Suprapubic skin (tissue), 4 donors: ENCODE results near the gene MDFI. TPM values are rescaled to one million over a fixed set of nuclear protein-coding genes. Genes with fewer than 3 reads are reported as not detected.

ENCODE experiments used
- DNase-seq, 2 donors: peaks; one replicate each; pipeline ENCODE4 v3.0.0-alpha.2; 2019; ENCODE audit warnings: low spot score in 2 of 2
- H3K27ac ChIP-seq: fragments of 200-600 bp; sonication (generic); one replicate; pipeline ENCODE4 v1.5.1; 2019
- H3K27me3 ChIP-seq: fragments of 200-600 bp; sonication (generic); one replicate; pipeline ENCODE4 v1.5.1; 2019
- H3K36me3 ChIP-seq: fragments of 200-600 bp; sonication (generic); one replicate; pipeline ENCODE4 v1.5.1; 2019
- H3K4me1 ChIP-seq: fragments of 200-600 bp; sonication (generic); one replicate; pipeline ENCODE4 v1.5.1; 2019
- H3K4me3 ChIP-seq: fragments of 200-600 bp; sonication (generic); one replicate; pipeline ENCODE4 v1.5.1; 2019; ENCODE audit warnings: mild to moderate bottlenecking
- H3K9me3 ChIP-seq: fragments of 200-600 bp; sonication (generic); one replicate; pipeline ENCODE4 v1.5.1; 2019
- EP300 ChIP-seq: sonication (generic); formaldehyde crosslinking; IDR thresholded peaks from one replicate; pipeline ENCODE4 v1.6.1; 2017; ENCODE audit warnings: antibody characterized with exemption
- POLR2A ChIP-seq, 2 donors: fragments of 450-650 bp; IDR thresholded peaks; one replicate each; pipeline ENCODE4 v1.6.1; 2017; ENCODE audit warnings: antibody characterized with exemption in 2 of 2, mild to moderate bottlenecking in 2 of 2, moderate library complexity in 2 of 2
- POLR2AphosphoS5 ChIP-seq, 3 donors: sonication (generic); formaldehyde crosslinking; IDR thresholded peaks; one replicate each; pipeline ENCODE4 v1.6.1; 2017; ENCODE audit warnings: antibody characterized with exemption in 3 of 3
- WGBS: methylation state at CpG from one replicate; pipeline ENCODE4 v1.1.5; 2018; 5-methylcytosine and 5-hydroxymethylcytosine counted together
- total RNA-seq, 4 donors: library from RNA; depleted of rRNA; stranded (reverse); fragments of >200 nt; gene quantifications; one replicate each; pipeline ENCODE4 v1.1.0, GENCODE V29; 2016
- TF ChIP-seq, protein P1 (sequence below), 2 donors: fragments of 200-600 bp in 1 of 2; fragments of 450-650 bp in 1 of 2; sonication (generic) in 1 of 2; IDR thresholded peaks; one replicate each; pipeline ENCODE4 v1.5.1; 2016 to 2019; ENCODE audit warnings: antibody characterized with exemption in 2 of 2, mild to moderate bottlenecking in 1 of 2, moderate library complexity in 1 of 2

Gene MDFI
- total RNA-seq, 4 donors from 2014 or later, result 21.7 to 51.8 (median 31.4) TPM

DNA sequence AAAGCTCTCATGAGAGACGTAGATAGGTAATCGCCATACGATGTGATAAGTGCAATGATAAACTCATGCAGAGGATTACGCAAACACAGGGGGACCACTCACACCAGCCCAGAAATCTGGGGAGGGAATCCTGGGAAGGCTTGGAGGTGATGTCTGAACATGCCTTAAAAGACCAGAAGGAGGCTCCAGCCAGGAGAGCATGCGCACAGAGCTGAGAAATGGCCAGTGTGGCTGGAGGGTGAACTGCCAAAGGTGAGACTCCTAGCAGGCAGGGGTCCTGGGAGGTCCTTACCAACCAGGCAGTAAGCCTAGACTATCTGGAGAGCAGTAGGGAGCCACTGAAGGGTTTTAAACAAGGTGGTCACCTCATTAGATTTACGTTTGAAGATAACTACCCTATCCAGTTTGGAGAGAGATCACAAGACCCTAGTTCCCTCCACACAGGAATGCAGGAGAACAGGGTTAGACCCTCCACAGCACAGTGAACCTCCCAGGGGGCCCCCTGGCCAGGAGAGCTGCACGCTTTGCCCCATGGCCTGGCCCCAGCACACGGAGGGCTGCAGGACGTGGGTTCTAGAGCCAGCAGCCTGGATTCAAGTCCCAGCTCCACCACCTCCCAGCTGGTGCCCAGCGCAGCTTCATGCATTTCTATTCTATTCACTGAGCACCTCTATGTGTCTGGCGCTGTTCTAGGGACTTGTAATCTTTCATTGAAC is 13.1 kb downstream of the MDFI start:
- WGBS, result 76% methylated on average over 9 of the region's 11 CpGs

DNA sequence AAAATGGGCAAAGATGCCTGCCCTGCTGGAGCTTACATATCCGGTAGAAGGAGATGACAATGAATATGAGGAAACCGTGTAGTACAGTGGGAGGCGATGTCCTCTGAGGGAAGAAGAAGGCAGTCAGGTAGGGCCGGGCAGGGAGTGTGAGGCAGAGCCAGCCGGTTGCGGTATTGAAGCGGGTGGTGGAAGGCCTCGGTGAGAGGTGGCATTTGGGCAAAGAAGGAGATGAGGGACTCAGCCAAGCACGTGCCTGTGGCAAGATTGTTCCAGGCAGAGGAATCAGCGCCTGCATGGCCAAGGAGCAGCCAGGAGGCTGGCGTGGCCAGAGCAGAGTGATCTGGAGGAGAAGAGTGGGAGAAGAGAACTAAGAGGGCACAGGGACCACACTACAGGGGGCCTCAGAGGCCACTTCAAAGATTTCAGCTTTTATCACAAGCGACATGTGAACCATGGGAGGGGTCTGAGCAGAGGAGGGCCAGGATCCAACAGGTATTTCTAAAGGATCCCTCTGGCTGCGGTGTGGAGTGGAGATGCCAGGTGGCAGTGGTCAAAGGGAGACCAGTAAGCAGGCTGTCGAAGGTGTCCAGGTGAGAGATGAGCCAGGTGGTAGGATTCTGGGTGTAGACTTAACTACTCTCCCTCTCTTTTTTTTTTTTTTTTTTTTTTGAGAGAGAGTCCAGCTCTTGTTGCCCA is 13.8 kb downstream of the MDFI start:
- H3K36me3 ChIP-seq, result peaks cover 3% of the 10 kb centered on the region
- 78% methylated on average over 14 of the region's 14 CpGs for WGBS
- DNase-seq, result no peak

More for the DNA sequence above, 13.1 kb downstream of the MDFI start:
- DNase-seq, result no peak
- no peak overlapping the region for H3K27ac ChIP-seq
- H3K4me1 ChIP-seq, result no peaks in the 10 kb centered on the region
- no peak overlapping the region for H3K4me3 ChIP-seq
- peaks cover 3% of the 10 kb centered on the region for H3K36me3 ChIP-seq
- H3K9me3 ChIP-seq, result no peaks in the 10 kb centered on the region
- TF ChIP-seq POLR2A (IDR thresholded peaks at IDR 0.05) (no peak), POLR2AphosphoS5 (IDR thresholded peaks at IDR 0.05) (no peak), EP300 (no peak)
- TF ChIP-seq, protein P1, sequence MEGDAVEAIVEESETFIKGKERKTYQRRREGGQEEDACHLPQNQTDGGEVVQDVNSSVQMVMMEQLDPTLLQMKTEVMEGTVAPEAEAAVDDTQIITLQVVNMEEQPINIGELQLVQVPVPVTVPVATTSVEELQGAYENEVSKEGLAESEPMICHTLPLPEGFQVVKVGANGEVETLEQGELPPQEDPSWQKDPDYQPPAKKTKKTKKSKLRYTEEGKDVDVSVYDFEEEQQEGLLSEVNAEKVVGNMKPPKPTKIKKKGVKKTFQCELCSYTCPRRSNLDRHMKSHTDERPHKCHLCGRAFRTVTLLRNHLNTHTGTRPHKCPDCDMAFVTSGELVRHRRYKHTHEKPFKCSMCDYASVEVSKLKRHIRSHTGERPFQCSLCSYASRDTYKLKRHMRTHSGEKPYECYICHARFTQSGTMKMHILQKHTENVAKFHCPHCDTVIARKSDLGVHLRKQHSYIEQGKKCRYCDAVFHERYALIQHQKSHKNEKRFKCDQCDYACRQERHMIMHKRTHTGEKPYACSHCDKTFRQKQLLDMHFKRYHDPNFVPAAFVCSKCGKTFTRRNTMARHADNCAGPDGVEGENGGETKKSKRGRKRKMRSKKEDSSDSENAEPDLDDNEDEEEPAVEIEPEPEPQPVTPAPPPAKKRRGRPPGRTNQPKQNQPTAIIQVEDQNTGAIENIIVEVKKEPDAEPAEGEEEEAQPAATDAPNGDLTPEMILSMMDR (IDR thresholded peaks at IDR 0.05), result no peak
- H3K27me3 ChIP-seq, result peaks cover 6% of the 10 kb centered on the region

GRCh38 chr6:41652866-41653652 is 14.8 kb downstream of the MDFI start:
- H3K4me3 ChIP-seq, result no peak overlapping the region
- no peak for DNase-seq
- no peaks in the 10 kb centered on the region for H3K9me3 ChIP-seq
- TF ChIP-seq POLR2A (IDR thresholded peaks at IDR 0.05) (no peak), EP300 (no peak), POLR2AphosphoS5 (IDR thresholded peaks at IDR 0.05) (no peak)
- TF ChIP-seq, protein P1 (IDR thresholded peaks at IDR 0.05), result no peak
- H3K4me1 ChIP-seq, result no peaks in the 10 kb centered on the region
- H3K36me3 ChIP-seq, result peaks cover 3% of the 10 kb centered on the region
- H3K27ac ChIP-seq, result no peak overlapping the region
- 91% methylated on average over 20 of the region's 32 CpGs for WGBS
- peaks cover 6% of the 10 kb centered on the region for H3K27me3 ChIP-seq

More for the DNA sequence above, 13.8 kb downstream of the MDFI start:
- no peak for TF ChIP-seq POLR2AphosphoS5 (IDR thresholded peaks at IDR 0.05)
- no peak for TF ChIP-seq POLR2A (IDR thresholded peaks at IDR 0.05)
- TF ChIP-seq, protein P1 (IDR thresholded peaks at IDR 0.05), result no peak
- no peak for TF ChIP-seq EP300
- Histone ChIP-seq H3K27ac (no peak overlapping the region), H3K9me3 (no peaks in the 10 kb centered on the region), H3K27me3 (peaks cover 6% of the 10 kb centered on the region), H3K4me1 (no peaks in the 10 kb centered on the region), H3K4me3 (no peak overlapping the region)

- no peaks in the 10 kb centered on the region for H3K4me1 ChIP-seq
Measured at GRCh38 chr6:41653691-41654090, 15.4 kb downstream of the MDFI start.

More at GRCh38 chr6:41653691-41654090, 15.4 kb downstream of the MDFI start:
- H3K27me3 ChIP-seq, result peaks cover 9% of the 10 kb centered on the region
- H3K36me3 ChIP-seq, result peaks cover 3% of the 10 kb centered on the region
- H3K4me3 ChIP-seq, result no peak overlapping the region
- no peak overlapping the region for H3K27ac ChIP-seq
- WGBS, result 80% methylated on average over 4 of the region's 5 CpGs
- no peak for DNase-seq
- H3K9me3 ChIP-seq, result no peaks in the 10 kb centered on the region
- TF ChIP-seq, protein P1 (IDR thresholded peaks at IDR 0.05), result no peak
- TF ChIP-seq POLR2AphosphoS5 (IDR thresholded peaks at IDR 0.05), result no peak
- no peak for TF ChIP-seq POLR2A (IDR thresholded peaks at IDR 0.05)
- TF ChIP-seq EP300, result no peak
